ENCODE data around the gene DDX28. TPM values are rescaled to one million over a fixed set of nuclear protein-coding genes. Genes with fewer than 3 reads are reported as not detected.
"Not testable (repeated sequence)": the region's sequence is repeated elsewhere in the genome, so short reads cannot be mapped to it uniquely, and the experiment has no call there.

Gene DDX28
- total RNA-seq, 2 donors from 2014 or later = 5.4 to 5.8 TPM

DNA sequence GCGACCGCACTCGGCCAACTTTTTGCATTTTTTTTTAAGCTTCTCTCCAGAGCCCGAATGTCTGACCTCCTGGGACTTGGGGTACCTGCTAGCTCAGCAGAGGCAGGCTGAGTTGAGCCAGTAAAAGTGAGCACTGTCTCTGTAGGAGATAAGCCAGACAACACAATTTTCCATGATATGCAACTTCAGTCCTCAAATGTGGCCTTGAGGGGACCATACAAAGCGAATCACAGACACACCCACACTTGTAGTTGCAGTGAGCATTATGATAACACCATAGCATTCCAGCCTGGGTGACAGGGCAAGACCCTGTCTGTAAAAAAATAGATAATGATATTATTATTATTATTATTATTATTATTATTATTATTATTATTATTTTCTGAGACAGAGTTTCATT is 26.4 kb downstream of the DDX28 start:
- no peaks in the 10 kb centered on the region for H3K27me3 ChIP-seq (replicated peaks; ENCODE audit: insufficient read depth)
- DNase-seq (ENCODE audit: low spot score) = no peak
- H3K9me3 ChIP-seq = no peaks in the 10 kb centered on the region
- H3K4me1 ChIP-seq (ENCODE audit: control insufficient read depth in 1 of 2, low read depth in 2 of 2) = peaks cover 6 to 10% of the 10 kb centered on the region in 2 donors
- TF ChIP-seq, protein P1, sequence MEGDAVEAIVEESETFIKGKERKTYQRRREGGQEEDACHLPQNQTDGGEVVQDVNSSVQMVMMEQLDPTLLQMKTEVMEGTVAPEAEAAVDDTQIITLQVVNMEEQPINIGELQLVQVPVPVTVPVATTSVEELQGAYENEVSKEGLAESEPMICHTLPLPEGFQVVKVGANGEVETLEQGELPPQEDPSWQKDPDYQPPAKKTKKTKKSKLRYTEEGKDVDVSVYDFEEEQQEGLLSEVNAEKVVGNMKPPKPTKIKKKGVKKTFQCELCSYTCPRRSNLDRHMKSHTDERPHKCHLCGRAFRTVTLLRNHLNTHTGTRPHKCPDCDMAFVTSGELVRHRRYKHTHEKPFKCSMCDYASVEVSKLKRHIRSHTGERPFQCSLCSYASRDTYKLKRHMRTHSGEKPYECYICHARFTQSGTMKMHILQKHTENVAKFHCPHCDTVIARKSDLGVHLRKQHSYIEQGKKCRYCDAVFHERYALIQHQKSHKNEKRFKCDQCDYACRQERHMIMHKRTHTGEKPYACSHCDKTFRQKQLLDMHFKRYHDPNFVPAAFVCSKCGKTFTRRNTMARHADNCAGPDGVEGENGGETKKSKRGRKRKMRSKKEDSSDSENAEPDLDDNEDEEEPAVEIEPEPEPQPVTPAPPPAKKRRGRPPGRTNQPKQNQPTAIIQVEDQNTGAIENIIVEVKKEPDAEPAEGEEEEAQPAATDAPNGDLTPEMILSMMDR (IDR thresholded peaks at IDR 0.05) = no peak
- no peak overlapping the region for H3K4me3 ChIP-seq
- no peak overlapping the region for H3K27ac ChIP-seq
- no peak for ATAC-seq (ENCODE audit: insufficient number of reproducible peaks, low FRiP score, low read depth)
- no peaks in the 10 kb centered on the region for H3K36me3 ChIP-seq

GRCh38 chr16:67995423-67995822 is 27.6 kb downstream of the DDX28 start:
- no peaks in the 10 kb centered on the region for H3K36me3 ChIP-seq
- no peak for ATAC-seq (ENCODE audit: insufficient number of reproducible peaks, low FRiP score, low read depth)
- TF ChIP-seq, protein P1 (IDR thresholded peaks at IDR 0.05) = no peak

GRCh38 chr16:67994040-67994408 is 29.0 kb downstream of the DDX28 start:
- H3K27ac ChIP-seq = peak overlapping the region in 1 of 2 donors; percentile 17

More at GRCh38 chr16:67995423-67995822, 27.6 kb downstream of the DDX28 start:
- H3K9me3 ChIP-seq = no peaks in the 10 kb centered on the region
- no peak overlapping the region for H3K4me3 ChIP-seq
- DNase-seq (ENCODE audit: low spot score) = no peak
- H3K27ac ChIP-seq = no peak overlapping the region
- peaks cover 6 to 10% of the 10 kb centered on the region in 2 donors for H3K4me1 ChIP-seq (ENCODE audit: control insufficient read depth in 1 of 2, low read depth in 2 of 2)
- no peaks in the 10 kb centered on the region for H3K27me3 ChIP-seq (replicated peaks; ENCODE audit: insufficient read depth)

GRCh38 chr16:67993207-67994039 is 29.6 kb downstream of the DDX28 start:
- peak; percentile 20 for DNase-seq (ENCODE audit: low spot score)
- peak overlapping the region in 1 of 2 donors; percentile 17 for H3K27ac ChIP-seq
- TF ChIP-seq, protein P1 (IDR thresholded peaks at IDR 0.05) = peak; percentile 100
- ATAC-seq (ENCODE audit: insufficient number of reproducible peaks, low FRiP score, low read depth) = peak; percentile 67
- H3K27me3 ChIP-seq (replicated peaks; ENCODE audit: insufficient read depth) = no peaks in the 10 kb centered on the region
- H3K4me1 ChIP-seq (ENCODE audit: control insufficient read depth in 1 of 2, low read depth in 2 of 2) = peaks cover 6 to 10% of the 10 kb centered on the region in 2 donors
- no peaks in the 10 kb centered on the region for H3K36me3 ChIP-seq
- no peaks in the 10 kb centered on the region for H3K9me3 ChIP-seq
- H3K4me3 ChIP-seq = peak overlapping the region; percentile 73

More at GRCh38 chr16:67994040-67994408, 29.0 kb downstream of the DDX28 start:
- not testable (repeated sequence) for ATAC-seq (ENCODE audit: insufficient number of reproducible peaks, low FRiP score, low read depth); H3K36me3 ChIP-seq; H3K4me3 ChIP-seq; H3K27me3 ChIP-seq (replicated peaks; ENCODE audit: insufficient read depth); H3K4me1 ChIP-seq (ENCODE audit: control insufficient read depth in 1 of 2, low read depth in 2 of 2); H3K9me3 ChIP-seq; DNase-seq (ENCODE audit: low spot score)

GRCh38 chr16:67992661-67993206 is 30.3 kb downstream of the DDX28 start:
- Histone ChIP-seq H3K9me3 (no peaks in the 10 kb centered on the region), H3K4me1 (ENCODE audit: control insufficient read depth in 1 of 2, low read depth in 2 of 2) (peaks cover 6 to 10% of the 10 kb centered on the region in 2 donors), H3K36me3 (no peaks in the 10 kb centered on the region), H3K4me3 (peak overlapping the region; percentile 73), H3K27me3 (replicated peaks; ENCODE audit: insufficient read depth) (no peaks in the 10 kb centered on the region), H3K27ac (no peak overlapping the region)
- TF ChIP-seq, protein P1 (IDR thresholded peaks at IDR 0.05) = no peak
- ATAC-seq (ENCODE audit: insufficient number of reproducible peaks, low FRiP score, low read depth) (no peak), DNase-seq (ENCODE audit: low spot score) (no peak)

Measured in thoracic aorta (tissue), 2 donors.